Esophagus squamous epithelium (tissue), 5 donors: ENCODE data around the gene CTNNA2. TPM values are rescaled to one million over a fixed set of nuclear protein-coding genes. Genes with fewer than 3 reads are reported as not detected.

Source experiments
- DNase-seq: peaks from one replicate; lab custom pipeline; 2025; lab: John Stamatoyannopoulos, UW
- H3K27ac ChIP-seq, 4 donors: fragments of 200-600 bp; sonication (generic); one replicate each; pipeline ENCODE4 v1.5.1; 2016 to 2019; ENCODE audit warnings: mild to moderate bottlenecking in 1 of 4
- H3K27me3 ChIP-seq, 4 donors: fragments of 200-600 bp; sonication (generic); 1 replicate in 3 of 4; 2 replicates in 1 of 4; pipeline versions ENCODE4 v1.5.1 to v1.6.0; 2017 to 2021; ENCODE audit warnings: antibody characterized with exemption in 1 of 4
- H3K36me3 ChIP-seq, 3 donors: fragments of 200-600 bp; sonication (generic); one replicate each; pipeline ENCODE4 v1.5.1; 2016 to 2019
- H3K4me1 ChIP-seq, 3 donors: fragments of 200-600 bp; sonication (generic); one replicate each; pipeline ENCODE4 v1.5.1; 2017 to 2019
- H3K4me3 ChIP-seq, 4 donors: fragments of 200-600 bp; sonication (generic); 1 replicate in 3 of 4; 2 replicates in 1 of 4; pipeline ENCODE4 v1.5.1; 2016 to 2019; ENCODE audit warnings: mild to moderate bottlenecking in 2 of 4, moderate library complexity in 1 of 4
- H3K9me3 ChIP-seq, 3 donors: fragments of 200-600 bp; sonication (generic); one replicate each; pipeline ENCODE4 v1.5.1; 2016 to 2019
- POLR2A ChIP-seq, 4 donors: fragments of 450-650 bp; IDR thresholded peaks; one replicate each; pipeline ENCODE4 v1.6.1; 2017; ENCODE audit warnings: antibody characterized with exemption in 4 of 4, mild to moderate bottlenecking in 4 of 4, moderate library complexity in 3 of 4
- WGBS, 2 donors: methylation state at CpG; one replicate each; pipeline ENCODE4 v1.1.5; 2018; 5-methylcytosine and 5-hydroxymethylcytosine counted together
- intact Hi-C: fragments of 100-400 bp; cut with DNase I; formaldehyde crosslinking; loops from one replicate; pipeline ENCODE4 v1.15.0; 2022
- total RNA-seq, 4 donors: library from RNA; depleted of rRNA; stranded (reverse); fragments of >200 nt; gene quantifications; one replicate each; pipeline ENCODE4 v1.1.0, GENCODE V29; 2016
- TF ChIP-seq, protein P1 (sequence below), 6 experiments: fragments of 450-650 bp in 4 of 6; fragments of 200-600 bp in 2 of 6; sonication (generic) in 2 of 6; IDR thresholded peaks; one replicate each; pipeline ENCODE4 v1.5.1; 2016 to 2019; ENCODE audit warnings: antibody characterized with exemption in 6 of 6, mild to moderate bottlenecking in 4 of 6, moderate library complexity in 4 of 6
- donor health status: DM: yes; HTN: yes; CAD: no.

The CTNNA2 gene
- total RNA-seq, 4 donors from 2014 or later = not detected

DNA sequence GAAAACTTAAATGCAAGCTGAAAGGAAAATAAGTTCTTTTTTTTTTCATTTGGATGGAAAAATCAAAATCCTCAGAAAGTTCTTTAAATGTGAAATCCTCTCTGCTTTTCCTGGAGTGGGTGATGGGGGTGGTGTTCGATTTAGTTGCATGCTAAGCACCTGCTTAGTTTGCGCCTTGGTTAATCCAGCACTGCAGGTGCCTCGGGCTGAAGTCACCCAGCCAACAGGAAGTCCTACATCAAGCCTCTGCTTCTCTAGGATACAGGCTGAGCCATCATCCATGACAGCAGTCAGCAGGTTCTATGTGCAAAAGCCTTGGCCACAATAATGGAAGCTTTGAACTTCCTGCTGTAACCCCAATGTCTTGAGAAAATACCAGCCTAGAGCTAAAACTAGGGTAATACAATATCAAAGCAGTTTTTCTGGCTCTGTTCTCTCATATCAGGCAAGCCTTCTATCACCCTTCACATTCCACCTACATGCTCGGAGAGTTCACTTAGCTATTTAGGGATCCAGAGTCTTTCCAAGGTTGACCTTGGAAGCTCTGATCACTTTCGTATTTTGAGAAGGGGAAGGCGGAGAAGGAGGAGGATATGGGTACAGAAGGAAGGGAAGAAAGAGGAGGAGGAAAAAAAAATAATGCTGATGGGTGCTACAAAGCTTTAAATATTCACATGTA lies 907.8 kb downstream of the CTNNA2 start:
- TF ChIP-seq, protein P1, sequence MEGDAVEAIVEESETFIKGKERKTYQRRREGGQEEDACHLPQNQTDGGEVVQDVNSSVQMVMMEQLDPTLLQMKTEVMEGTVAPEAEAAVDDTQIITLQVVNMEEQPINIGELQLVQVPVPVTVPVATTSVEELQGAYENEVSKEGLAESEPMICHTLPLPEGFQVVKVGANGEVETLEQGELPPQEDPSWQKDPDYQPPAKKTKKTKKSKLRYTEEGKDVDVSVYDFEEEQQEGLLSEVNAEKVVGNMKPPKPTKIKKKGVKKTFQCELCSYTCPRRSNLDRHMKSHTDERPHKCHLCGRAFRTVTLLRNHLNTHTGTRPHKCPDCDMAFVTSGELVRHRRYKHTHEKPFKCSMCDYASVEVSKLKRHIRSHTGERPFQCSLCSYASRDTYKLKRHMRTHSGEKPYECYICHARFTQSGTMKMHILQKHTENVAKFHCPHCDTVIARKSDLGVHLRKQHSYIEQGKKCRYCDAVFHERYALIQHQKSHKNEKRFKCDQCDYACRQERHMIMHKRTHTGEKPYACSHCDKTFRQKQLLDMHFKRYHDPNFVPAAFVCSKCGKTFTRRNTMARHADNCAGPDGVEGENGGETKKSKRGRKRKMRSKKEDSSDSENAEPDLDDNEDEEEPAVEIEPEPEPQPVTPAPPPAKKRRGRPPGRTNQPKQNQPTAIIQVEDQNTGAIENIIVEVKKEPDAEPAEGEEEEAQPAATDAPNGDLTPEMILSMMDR (IDR thresholded peaks at IDR 0.05) = no peak
- TF ChIP-seq POLR2A (IDR thresholded peaks at IDR 0.05) = no peak
- 55 to 57% methylated on average over 6 of the region's 6 CpGs for WGBS, 2 donors
- Histone ChIP-seq H3K27me3 (no peaks in the 10 kb centered on the region), H3K4me3 (no peak overlapping the region), H3K36me3 (no peaks in the 10 kb centered on the region), H3K4me1 (no peaks in the 10 kb centered on the region), H3K9me3 (peaks cover 0 to 5% (median 0%) of the 10 kb centered on the region in 3 donors), H3K27ac (no peak overlapping the region)
- no peak for DNase-seq
- intact Hi-C loops = no loop called here

DNA sequence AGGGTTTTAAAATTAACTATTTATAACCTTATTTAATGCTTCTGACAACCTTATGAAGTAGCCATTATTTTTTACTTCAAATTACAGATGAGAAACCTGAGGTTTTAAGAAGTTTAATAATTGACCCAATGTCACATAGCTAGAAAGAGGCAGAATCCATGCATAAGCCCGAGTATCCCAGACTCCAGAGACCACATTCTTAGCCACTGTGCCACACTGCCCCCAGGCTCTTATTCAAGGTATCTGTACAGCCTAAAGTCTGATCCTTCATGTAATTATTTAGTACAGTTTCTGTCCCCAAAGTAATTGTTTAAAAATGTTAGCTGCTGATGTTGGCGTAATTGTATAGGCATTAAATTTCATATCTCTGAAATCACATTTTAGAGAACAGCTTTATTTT lies 916.4 kb downstream of the CTNNA2 start:
- TF ChIP-seq, protein P1 (IDR thresholded peaks at IDR 0.05) = no peak
- no peak for TF ChIP-seq POLR2A (IDR thresholded peaks at IDR 0.05)
- 62 to 78% methylated on average over 2 of the region's 2 CpGs for WGBS, 2 donors
- Histone ChIP-seq H3K27ac (no peak overlapping the region), H3K27me3 (no peaks in the 10 kb centered on the region), H3K4me1 (no peaks in the 10 kb centered on the region), H3K9me3 (peaks cover 0 to 5% (median 0%) of the 10 kb centered on the region in 3 donors), H3K4me3 (no peak overlapping the region), H3K36me3 (no peaks in the 10 kb centered on the region)
- no peak for DNase-seq
- intact Hi-C loops = no loop called here

DNA sequence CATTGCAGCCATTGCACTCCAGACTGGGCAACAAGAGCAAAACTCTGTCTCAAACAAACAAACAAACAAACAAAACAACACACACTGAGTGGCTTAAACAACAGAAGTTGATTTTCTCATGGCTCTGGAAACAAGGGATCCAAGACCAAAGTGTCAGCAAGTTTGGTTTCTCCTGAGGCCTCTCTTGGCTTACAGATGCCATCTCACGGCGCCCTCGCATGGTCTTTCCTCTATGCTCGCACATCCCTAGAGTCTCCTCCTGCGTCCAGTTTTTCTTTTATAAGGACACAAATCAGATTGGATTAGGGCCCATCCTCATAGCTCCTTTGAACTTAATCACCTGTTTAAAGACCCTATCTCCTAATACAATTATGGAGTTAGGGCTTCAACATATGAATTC lies 925.1 kb downstream of the CTNNA2 start:
- Histone ChIP-seq H3K27me3 (no peaks in the 10 kb centered on the region), H3K9me3 (peaks cover 0 to 6% (median 0%) of the 10 kb centered on the region in 3 donors), H3K4me1 (no peaks in the 10 kb centered on the region), H3K36me3 (no peaks in the 10 kb centered on the region), H3K4me3 (no peak overlapping the region), H3K27ac (no peak overlapping the region)
- DNase-seq = no peak
- intact Hi-C loops = no loop called here
- TF ChIP-seq, protein P1 (IDR thresholded peaks at IDR 0.05) = no peak
- no peak for TF ChIP-seq POLR2A (IDR thresholded peaks at IDR 0.05)
- WGBS, 2 donors = 83 to 84% methylated on average over 5 of the region's 5 CpGs

DNA sequence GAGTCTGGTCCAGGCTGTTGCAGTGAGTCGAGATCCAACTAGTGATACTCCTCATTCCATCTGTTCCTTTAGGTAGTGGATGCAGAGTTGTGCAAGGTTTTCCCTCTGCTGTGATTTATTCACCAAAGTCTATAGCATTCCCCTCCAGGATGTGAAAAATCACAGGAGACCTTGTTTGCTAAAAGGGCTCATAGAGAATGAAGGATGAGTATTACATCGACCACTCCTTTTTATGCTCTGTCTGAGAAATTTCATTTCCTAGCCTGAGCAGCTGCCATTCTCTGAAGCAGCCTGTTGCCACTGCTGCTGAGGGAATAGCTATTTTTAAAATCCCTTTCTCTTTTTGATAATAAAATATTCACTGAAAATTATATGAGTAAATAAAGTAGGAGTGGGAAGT lies 925.8 kb downstream of the CTNNA2 start:
- H3K9me3 ChIP-seq = peaks cover 0 to 6% (median 0%) of the 10 kb centered on the region in 3 donors
- H3K27ac ChIP-seq = no peak overlapping the region
- H3K4me1 ChIP-seq = no peaks in the 10 kb centered on the region
- intact Hi-C loops = no loop called here
- no peaks in the 10 kb centered on the region for H3K36me3 ChIP-seq
- DNase-seq = no peak
- H3K4me3 ChIP-seq = no peak overlapping the region
- H3K27me3 ChIP-seq = no peaks in the 10 kb centered on the region
- WGBS, 2 donors = 44 to 73% methylated on average over 2 of the region's 2 CpGs
- TF ChIP-seq POLR2A (IDR thresholded peaks at IDR 0.05) = no peak
- TF ChIP-seq, protein P1 (IDR thresholded peaks at IDR 0.05) = no peak

DNA sequence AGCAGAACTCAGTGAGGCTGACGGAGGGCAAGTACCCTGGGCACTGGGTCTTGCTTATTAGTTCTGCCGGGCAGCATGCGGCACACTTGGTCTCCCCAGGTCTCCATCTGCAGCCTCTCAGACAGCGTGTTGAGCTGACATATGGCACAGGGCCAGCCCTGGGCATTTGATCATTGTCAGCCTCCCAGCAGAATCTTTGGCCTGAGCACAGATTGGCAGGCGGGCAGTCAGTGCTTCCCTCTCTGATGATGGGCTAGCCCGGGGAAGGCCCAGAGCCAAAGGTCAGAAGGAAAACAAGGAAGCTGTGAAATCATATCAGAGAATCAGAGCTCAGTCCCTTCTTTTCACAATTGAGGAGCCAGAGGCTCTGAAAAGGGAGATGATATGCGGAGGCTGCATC lies 941.8 kb downstream of the CTNNA2 start:
- no peak overlapping the region for H3K4me3 ChIP-seq
- WGBS, 2 donors = 54 to 80% methylated on average over 6 to 7 of the region's 7 CpGs
- no peak for DNase-seq
- TF ChIP-seq, protein P1 (IDR thresholded peaks at IDR 0.05) = no peak
- TF ChIP-seq POLR2A (IDR thresholded peaks at IDR 0.05) = no peak
- no peaks in the 10 kb centered on the region for H3K9me3 ChIP-seq
- H3K27me3 ChIP-seq = no peaks in the 10 kb centered on the region
- intact Hi-C loops = no loop called here
- H3K4me1 ChIP-seq = no peaks in the 10 kb centered on the region
- H3K27ac ChIP-seq = no peak overlapping the region
- no peaks in the 10 kb centered on the region for H3K36me3 ChIP-seq
